H1 (cell line): Measurements from ENCODE around the gene FEM1C. TPM values are rescaled to one million over a fixed set of nuclear protein-coding genes. Genes with fewer than 3 reads are reported as not detected.

ENCODE experiments used
- CTCF ChIA-PET: fragments of 300-600 bp; sonication (Branson Sonifier 250); formaldehyde crosslinking; loops from one replicate; lab custom pipeline; 2021; ENCODE audit not compliant: partially characterized antibody; lab: Charles Lee
- POLR2A ChIA-PET: fragments of 300-600 bp; sonication (Branson Sonifier 250); formaldehyde crosslinking; loops from one replicate; lab custom pipeline; 2021; ENCODE audit warnings: inconsistent platforms; ENCODE audit not compliant: partially characterized antibody; lab: Charles Lee
- DNase-seq, 2 experiments: peaks; one replicate each; pipeline versions ENCODE4 v3.0.0 to v3.0.0-alpha.2; 2010 to 2022; ENCODE audit warnings: low spot score in 2 of 2, low read depth in 1 of 2, mixed read lengths in 1 of 2
- FAIRE-seq: peaks from 2 replicates; lab custom pipeline; 2011; peaks lifted over from hg19 to GRCh38; lab: Jason Lieb, UNC
- H2AFZ ChIP-seq: 2 replicates; pipeline ENCODE4 v1.8.1; 2012; ENCODE audit warnings: low read length, inconsistent platforms
- H2AK5ac ChIP-seq: 2 replicates; pipeline ENCODE4 v1.6.1; 2013; ENCODE audit warnings: low read depth, low read length
- H2BK120ac ChIP-seq: replicated peaks from 2 replicates; pipeline ENCODE3; 2013; ENCODE audit warnings: low read depth, low read length, inconsistent platforms
- H2BK12ac ChIP-seq: 2 replicates; pipeline ENCODE4 v1.6.1; 2013; ENCODE audit warnings: low read depth, low read length
- H2BK15ac ChIP-seq: 2 replicates; pipeline ENCODE4 v1.6.1; 2013; ENCODE audit warnings: low read length
- H2BK20ac ChIP-seq: 2 replicates; pipeline ENCODE4 v1.6.1; 2013; ENCODE audit warnings: low read length
- H2BK5ac ChIP-seq: 2 replicates; pipeline ENCODE4 v1.6.1; 2013; ENCODE audit warnings: low read depth, low read length
- H3K14ac ChIP-seq: 2 replicates; pipeline ENCODE4 v1.6.1; 2013; ENCODE audit warnings: inconsistent platforms; ENCODE audit not compliant: insufficient read length
- H3K18ac ChIP-seq: 2 replicates; pipeline ENCODE4 v1.6.1; 2013; ENCODE audit warnings: low read length; ENCODE audit errors: extremely low read depth
- H3K23ac ChIP-seq: 2 replicates; pipeline ENCODE4 v1.6.1; 2013; ENCODE audit warnings: inconsistent platforms; ENCODE audit not compliant: insufficient read length
- H3K23me2 ChIP-seq: 2 replicates; pipeline ENCODE4 v1.6.1; 2013; ENCODE audit warnings: low read depth, low read length
- H3K27ac ChIP-seq: 2 replicates; pipeline ENCODE4 v1.6.1; 2011; ENCODE audit warnings: low read depth, low read length, inconsistent platforms
- H3K27me3 ChIP-seq, 4 experiments: replicated peaks in 1 of 4; 1 replicate in 1 of 4; 2 replicates in 3 of 4; pipeline versions ENCODE4 v1.6.1 to v1.8.1; 2011 to 2013; ENCODE audit warnings: low read length in 3 of 4, mild to moderate bottlenecking in 3 of 4, inconsistent platforms in 2 of 4, mixed read lengths in 2 of 4, moderate library complexity in 1 of 4; ENCODE audit not compliant: control insufficient read depth in 3 of 4, insufficient read depth in 3 of 4; ENCODE audit errors: extremely low read depth in 1 of 4
- H3K36me3 ChIP-seq, 4 experiments: 2 replicates each; pipeline versions ENCODE4 v1.6.1 to v1.8.1; 2011 to 2013; ENCODE audit warnings: mild to moderate bottlenecking in 4 of 4, low read length in 3 of 4, moderate library complexity in 2 of 4, control low read depth in 1 of 4, inconsistent platforms in 1 of 4; ENCODE audit not compliant: insufficient read depth in 4 of 4, control insufficient read depth in 2 of 4
- H3K4ac ChIP-seq: replicated peaks from 2 replicates; pipeline ENCODE3; 2013; ENCODE audit warnings: low read length, low read depth, mixed read lengths, inconsistent platforms; ENCODE audit not compliant: insufficient read length
- H3K4me1 ChIP-seq, 4 experiments: replicated peaks in 1 of 4; 1 replicate in 1 of 4; 2 replicates in 3 of 4; pipeline versions ENCODE4 v1.6.1 to v1.8.1; 2011 to 2013; ENCODE audit warnings: low read length in 3 of 4, inconsistent platforms in 2 of 4, mixed read lengths in 1 of 4; ENCODE audit not compliant: insufficient read depth in 4 of 4, control insufficient read depth in 3 of 4
- H3K4me2 ChIP-seq, 2 experiments: 2 replicates each; pipeline versions ENCODE4 v1.6.1 to v1.8.1; 2011 to 2013; ENCODE audit warnings: low read depth in 2 of 2, low read length in 2 of 2, control low read depth in 1 of 2, inconsistent platforms in 1 of 2, mild to moderate bottlenecking in 1 of 2; ENCODE audit not compliant: insufficient read depth in 1 of 2
- H3K4me3 ChIP-seq, 4 experiments: fragments of 200-600, 300-600 bp in 1 of 4; sonication (generic), shearing (Covaris generic), sonication (Bioruptor Twin) in 1 of 4; 2 replicates each; pipeline versions ENCODE4 v1.5.1 to v1.8.1; 2011 to 2016; ENCODE audit warnings: low read length in 4 of 4, low read depth in 3 of 4, control low read depth in 2 of 4, inconsistent platforms in 2 of 4, mild to moderate bottlenecking in 2 of 4, mixed read lengths in 1 of 4, moderate library complexity in 1 of 4; ENCODE audit not compliant: insufficient read depth in 2 of 4; ENCODE audit errors: extremely low read depth in 1 of 4
- H3K56ac ChIP-seq: replicated peaks from 2 replicates; pipeline ENCODE3; 2013; ENCODE audit warnings: low read depth, mild to moderate bottlenecking, mixed read lengths, low read length, inconsistent platforms; ENCODE audit not compliant: insufficient read length
- H3K79me1 ChIP-seq: 2 replicates; pipeline ENCODE4 v1.6.1; 2013; ENCODE audit warnings: low read depth, low read length, control low read depth
- H3K79me2 ChIP-seq, 2 experiments: 2 replicates each; pipeline versions ENCODE4 v1.6.1 to v1.8.1; 2012 to 2013; ENCODE audit warnings: low read length in 2 of 2, mild to moderate bottlenecking in 2 of 2, inconsistent platforms in 1 of 2; ENCODE audit not compliant: insufficient read depth in 2 of 2, control insufficient read depth in 1 of 2
- H3K9ac ChIP-seq, 4 experiments: replicated peaks in 1 of 4; 1 replicate in 1 of 4; 2 replicates in 3 of 4; pipeline versions ENCODE4 v1.6.1 to v1.8.1; 2011 to 2013; ENCODE audit warnings: low read depth in 3 of 4, low read length in 3 of 4, control low read depth in 2 of 4, mild to moderate bottlenecking in 2 of 4, moderate library complexity in 2 of 4, inconsistent platforms in 1 of 4; ENCODE audit errors: extremely low read depth in 1 of 4
- H3K9me3 ChIP-seq, 2 experiments: 2 replicates each; pipeline versions ENCODE4 v1.6.1 to v1.8.1; 2012 to 2013; ENCODE audit warnings: mild to moderate bottlenecking in 2 of 2, moderate library complexity in 2 of 2, control low read depth in 1 of 2, inconsistent platforms in 1 of 2, low read depth in 1 of 2, low read length in 1 of 2, mixed read lengths in 1 of 2; ENCODE audit not compliant: insufficient read depth in 2 of 2
- H4K20me1 ChIP-seq, 2 experiments: replicated peaks in 1 of 2; 2 replicates each; pipeline versions ENCODE3 to v1.8.1; 2011 to 2013; ENCODE audit warnings: inconsistent platforms in 2 of 2, low read length in 2 of 2, mild to moderate bottlenecking in 1 of 2; ENCODE audit not compliant: insufficient read depth in 2 of 2, control insufficient read depth in 1 of 2
- H4K5ac ChIP-seq: 2 replicates; pipeline ENCODE4 v1.6.1; 2013; ENCODE audit warnings: low read length, low read depth, mixed read lengths, inconsistent platforms; ENCODE audit not compliant: insufficient read length
- H4K8ac ChIP-seq: 2 replicates; pipeline ENCODE4 v1.8.0; 2013; ENCODE audit warnings: mild to moderate bottlenecking, moderate library complexity, low read length, inconsistent platforms; ENCODE audit not compliant: insufficient read depth; ENCODE audit errors: extremely low read depth
- H4K91ac ChIP-seq: replicated peaks from 2 replicates; pipeline ENCODE3; 2013; ENCODE audit warnings: low read length, mixed read lengths, inconsistent platforms; ENCODE audit not compliant: insufficient read length
- BACH1 ChIP-seq: IDR thresholded peaks from 2 replicates; pipeline ENCODE4 v1.6.1; 2012; ENCODE audit warnings: low read length, improper control_type of control experiment
- CEBPB ChIP-seq: IDR thresholded peaks from 2 replicates; pipeline ENCODE4 v1.6.1; 2012; ENCODE audit warnings: low read depth, low read length
- GABPA ChIP-seq: IDR thresholded peaks from 2 replicates; pipeline ENCODE4 v1.6.1; 2011; ENCODE audit warnings: mild to moderate bottlenecking, low read length, moderate library complexity, borderline replicate concordance; ENCODE audit not compliant: insufficient read depth
- JUND ChIP-seq: IDR thresholded peaks from 2 replicates; pipeline ENCODE4 v1.6.1; 2011; ENCODE audit warnings: mild to moderate bottlenecking, improper control_type of control experiment, low read length
- NANOG ChIP-seq: IDR thresholded peaks from 2 replicates; pipeline ENCODE4 v1.6.1; 2011; ENCODE audit warnings: low read length, low read depth, mild to moderate bottlenecking, inconsistent platforms; ENCODE audit not compliant: insufficient read depth, poor library complexity, severe bottlenecking
- SRF ChIP-seq: IDR thresholded peaks from 2 replicates; pipeline ENCODE4 v1.6.1; 2011; ENCODE audit warnings: mild to moderate bottlenecking, low read depth, low read length, moderate library complexity
- WGBS, 2 experiments: shearing (Covaris generic) in 1 of 2; methylation state at CpG; one replicate each; pipeline versions ENCODE4 v1.1.6 to v1.1.7; 2013 to 2015; ENCODE audit warnings: low lambda C conversion rate in 2 of 2, mixed read lengths in 2 of 2, inconsistent platforms in 1 of 2, low coverage in 1 of 2, missing lambda C conversion rate in 1 of 2; ENCODE audit not compliant: insufficient replicate concordance in 2 of 2, insufficient coverage in 1 of 2, insufficient read length in 1 of 2; ENCODE audit errors: extremely low coverage in 1 of 2, missing lambda C conversion rate in 1 of 2; 5-methylcytosine and 5-hydroxymethylcytosine counted together
- polyA plus RNA-seq, 7 experiments: library from polyadenylated mRNA; depleted of rRNA in 3 of 7; stranded (reverse) in 5 of 7; unstranded in 2 of 7; fragments of >200 nt in 5 of 7; fragments of 200-250 nt in 2 of 7; gene quantifications; 1 replicate in 5 of 7; 2 replicates in 1 of 7; 4 replicates in 1 of 7; pipeline versions ENCODE4 v1.2.1 to v1.2.3, GENCODE V29; 2011 to 2013; ENCODE audit warnings: missing spikeins in 2 of 7, mixed read lengths in 2 of 7
- total RNA-seq: library from RNA; stranded (reverse); fragmentation: NEBNext Ultra II Directional; extraction: Animal tissue kit (Norgen Biotek cat#: 25700); gene quantifications from 2 replicates; pipeline ENCODE4 v1.2.1, GENCODE V29; 2021

FEM1C gene
- total and polyA plus RNA-seq, 2 of the 8 experiments (the other 6 are each of a cell fraction or from before 2014, with no cell fraction given), result 4.4 to 17.7 TPM

- no peak overlapping the region for H2AK5ac ChIP-seq
- H4K5ac ChIP-seq, result no peak overlapping the region
- H2BK12ac ChIP-seq, result no peak overlapping the region
- no peak overlapping the region for H3K9ac ChIP-seq
- WGBS, 2 experiments, result 91% methylated on average over 3 of the region's 3 CpGs; no CpG with 5 or more reads in 1 of the 2 experiments
- ChIA-PET CTCF (interaction anchor here (1.6 kb wide), 1 partner anchor 11 kb away, joined by 3 read pairs; no protein-coding TSS in a partner anchor), POLR2A (no interaction called here)
- no peaks in the 10 kb centered on the region for H3K4me1 ChIP-seq
- H3K23me2 ChIP-seq, result no peaks in the 10 kb centered on the region
- FAIRE-seq (no peak), DNase-seq (no peak)
- no peaks in the 10 kb centered on the region for H3K79me2 ChIP-seq
- H4K91ac ChIP-seq, result no peak overlapping the region
- H3K4ac ChIP-seq, result no peak overlapping the region
- no peaks in the 10 kb centered on the region for H3K9me3 ChIP-seq
- H3K4me2 ChIP-seq, result no peak overlapping the region
- TF ChIP-seq BACH1, result no peak
- TF ChIP-seq NANOG, result no peak
- no peak for TF ChIP-seq SRF
- TF ChIP-seq GABPA, result no peak
- no peak for TF ChIP-seq JUND
- no peak for TF ChIP-seq CEBPB
- TF ChIP-seq, all 59 proteins: peak for 0
- no peak overlapping the region for H3K56ac ChIP-seq
- H2BK120ac ChIP-seq, result no peak overlapping the region
- H3K27me3 ChIP-seq, result no peaks in the 10 kb centered on the region
- no peaks in the 10 kb centered on the region for H3K79me1 ChIP-seq
- no peak overlapping the region for H3K4me3 ChIP-seq
- no peak overlapping the region for H2BK20ac ChIP-seq
- H4K20me1 ChIP-seq, result no peaks in the 10 kb centered on the region
- no peak overlapping the region for H4K8ac ChIP-seq
- no peak overlapping the region for H3K18ac ChIP-seq
- no peak overlapping the region for H3K27ac ChIP-seq
- H3K14ac ChIP-seq, result no peak overlapping the region
- no peak overlapping the region for H3K23ac ChIP-seq
- H2AFZ ChIP-seq, result no peak overlapping the region
- H2BK5ac ChIP-seq, result no peak overlapping the region
- no peaks in the 10 kb centered on the region for H3K36me3 ChIP-seq
- no peak overlapping the region for H2BK15ac ChIP-seq
Observed at GRCh38 chr5:115511632-115512031, 32.9 kb downstream of the FEM1C start.
